IMR-90 (cell line): ENCODE results near the gene FUBP3. TPM values are rescaled to one million over a fixed set of nuclear protein-coding genes. Genes with fewer than 3 reads are reported as not detected.

ENCODE experiments used
- ATAC-seq: fragments of 200-7000 bp; cut with Tn5 transposase; 2 replicates; pipeline ENCODE4 v1.9.1; 2020; ENCODE audit warnings: low read depth, mild to moderate bottlenecking, moderate library complexity
- BruUV-seq: library from RNA; stranded (reverse); fragments of 400-500 nt; replicated peaks from 2 replicates; lab custom pipeline; 2021; lab: Mats Ljungman, UMichigan
- CTCF ChIA-PET: fragments of 300-600 bp; formaldehyde crosslinking; extraction: SDS; loops from one replicate; lab custom pipeline; 2021; ENCODE audit warnings: antibody characterized with exemption; lab: Yijun Ruan, JAX
- POLR2A ChIA-PET: fragments of 300-600 bp; sonication (Branson Sonifier 250); formaldehyde crosslinking; loops from one replicate; lab custom pipeline; 2022; ENCODE audit warnings: antibody characterized with exemption; ENCODE audit not compliant: unreplicated experiment; lab: Charles Lee
- DNase-seq: peaks from one replicate; pipeline ENCODE4 v3.0.0; 2013
- H2AFZ ChIP-seq: replicated peaks from 2 replicates; pipeline ENCODE3; 2013; ENCODE audit warnings: low read length, mild to moderate bottlenecking; ENCODE audit not compliant: poor library complexity
- H2AK5ac ChIP-seq: 2 replicates; pipeline ENCODE4 v1.6.1; 2013; ENCODE audit warnings: low read depth, low read length, inconsistent platforms
- H2AK9ac ChIP-seq: replicated peaks from 2 replicates; pipeline ENCODE3; 2013; ENCODE audit warnings: mild to moderate bottlenecking, low read depth, low read length, moderate library complexity; ENCODE audit not compliant: poor library complexity
- H2BK120ac ChIP-seq: 2 replicates; pipeline ENCODE4 v1.6.1; 2013; ENCODE audit warnings: low read depth, low read length, inconsistent platforms
- H2BK15ac ChIP-seq: 3 replicates; pipeline ENCODE4 v1.6.1; 2013; ENCODE audit warnings: low read depth, low read length, inconsistent platforms
- H2BK20ac ChIP-seq: 2 replicates; pipeline ENCODE4 v1.6.1; 2013; ENCODE audit warnings: low read depth, mild to moderate bottlenecking, inconsistent platforms, low read length, moderate library complexity
- H2BK5ac ChIP-seq: 2 replicates; pipeline ENCODE4 v1.6.1; 2013; ENCODE audit warnings: mild to moderate bottlenecking, low read depth, low read length, inconsistent platforms; ENCODE audit not compliant: poor library complexity, severe bottlenecking
- H3K14ac ChIP-seq: replicated peaks from 2 replicates; pipeline ENCODE4 v1.6.1; 2013; ENCODE audit warnings: low read depth, low read length, inconsistent platforms
- H3K18ac ChIP-seq: 2 replicates; pipeline ENCODE4 v1.6.1; 2013; ENCODE audit warnings: low read depth, low read length, control low read depth
- H3K23ac ChIP-seq: 2 replicates; pipeline ENCODE4 v1.6.1; 2013; ENCODE audit warnings: low read depth, low read length, inconsistent platforms
- H3K27ac ChIP-seq: 2 replicates; pipeline ENCODE4 v1.5.1; 2013; ENCODE audit warnings: mild to moderate bottlenecking, control low read depth, low read length; ENCODE audit not compliant: insufficient read depth
- H3K27me3 ChIP-seq: 2 replicates; pipeline ENCODE4 v1.6.1; 2013; ENCODE audit warnings: low read length; ENCODE audit not compliant: control insufficient read depth, insufficient read depth
- H3K36me3 ChIP-seq: 2 replicates; pipeline ENCODE4 v1.6.1; 2013; ENCODE audit warnings: low read length, mixed read lengths; ENCODE audit not compliant: control insufficient read depth, insufficient read depth
- H3K4ac ChIP-seq: 2 replicates; pipeline ENCODE4 v1.6.1; 2013; ENCODE audit warnings: low read depth, low read length, inconsistent platforms
- H3K4me1 ChIP-seq: 2 replicates; pipeline ENCODE4 v1.6.1; 2013; ENCODE audit warnings: low read length, mixed read lengths; ENCODE audit not compliant: control insufficient read depth, insufficient read depth
- H3K4me2 ChIP-seq: 2 replicates; pipeline ENCODE4 v1.6.1; 2013; ENCODE audit warnings: low read depth, mild to moderate bottlenecking, control low read depth, low read length, moderate library complexity
- H3K4me3 ChIP-seq: 2 replicates; pipeline ENCODE4 v1.5.1; 2013; ENCODE audit warnings: low read depth, mild to moderate bottlenecking, control low read depth, low read length, moderate library complexity; ENCODE audit not compliant: insufficient read depth
- H3K56ac ChIP-seq: 2 replicates; pipeline ENCODE4 v1.6.1; 2013; ENCODE audit warnings: low read length, inconsistent platforms; ENCODE audit not compliant: insufficient read depth; ENCODE audit errors: extremely low read depth
- H3K79me1 ChIP-seq, 2 experiments: 2 replicates each; pipeline ENCODE4 v1.6.1; 2013; ENCODE audit warnings: low read length in 2 of 2, inconsistent platforms in 1 of 2, low read depth in 1 of 2
- H3K9ac ChIP-seq: 2 replicates; pipeline ENCODE4 v1.6.1; 2013; ENCODE audit warnings: low read depth, low read length, control low read depth
- H3K9me1 ChIP-seq: 2 replicates; pipeline ENCODE4 v1.6.1; 2013; ENCODE audit warnings: low read length, inconsistent platforms; ENCODE audit not compliant: insufficient read depth
- H3K9me3 ChIP-seq: 2 replicates; pipeline ENCODE4 v1.6.1; 2013; ENCODE audit warnings: low read length; ENCODE audit not compliant: control insufficient read depth, insufficient read depth
- H4K20me1 ChIP-seq: 2 replicates; pipeline ENCODE4 v1.6.1; 2013; ENCODE audit warnings: low read length, inconsistent platforms; ENCODE audit not compliant: insufficient read depth
- H4K5ac ChIP-seq: 2 replicates; pipeline ENCODE4 v1.6.1; 2013; ENCODE audit warnings: mild to moderate bottlenecking, low read depth, low read length, control low read depth
- H4K8ac ChIP-seq, 2 experiments: 2 replicates each; pipeline ENCODE4 v1.6.1; 2013; ENCODE audit warnings: low read depth in 2 of 2, low read length in 2 of 2, control low read depth in 1 of 2, inconsistent platforms in 1 of 2
- H4K91ac ChIP-seq: 2 replicates; pipeline ENCODE4 v1.6.1; 2013; ENCODE audit warnings: low read depth, low read length, inconsistent platforms; ENCODE audit not compliant: insufficient read depth
- BHLHE40 ChIP-seq: fragments of 150-350 bp; IDR thresholded peaks from 2 replicates; pipeline ENCODE4 v1.6.1; 2016; ENCODE audit warnings: mild to moderate bottlenecking, low read depth, low read length
- CEBPB ChIP-seq: IDR thresholded peaks from 2 replicates; pipeline ENCODE4 v1.6.1; 2012; ENCODE audit warnings: low read depth, low read length, improper control_type of control experiment
- CTCF ChIP-seq: conservative IDR thresholded peaks from 2 replicates; pipeline ENCODE4 v1.5.1; 2012; ENCODE audit warnings: mild to moderate bottlenecking, low read depth, low read length, improper control_type of control experiment
- MAZ ChIP-seq: IDR thresholded peaks from 2 replicates; pipeline ENCODE4 v1.6.1; 2012; ENCODE audit warnings: low read depth, mild to moderate bottlenecking, low read length, improper control_type of control experiment, moderate library complexity, borderline replicate concordance
- MXI1 ChIP-seq: IDR thresholded peaks from 2 replicates; pipeline ENCODE4 v1.6.1; 2012; ENCODE audit warnings: low read depth, mild to moderate bottlenecking, low read length, moderate library complexity, borderline replicate concordance
- NFE2L2 ChIP-seq: fragments of 150-350 bp; IDR thresholded peaks from 2 replicates; pipeline ENCODE4 v1.6.1; 2016; ENCODE audit warnings: low read depth, mild to moderate bottlenecking, low read length
- POLR2A ChIP-seq: IDR thresholded peaks from 2 replicates; pipeline ENCODE4 v1.6.1; 2012; ENCODE audit warnings: mild to moderate bottlenecking, low read depth, low read length
- RCOR1 ChIP-seq: IDR thresholded peaks from 2 replicates; pipeline ENCODE4 v1.6.1; 2012; ENCODE audit warnings: mild to moderate bottlenecking, low read length, improper control_type of control experiment; ENCODE audit not compliant: insufficient replicate concordance
- USF2 ChIP-seq: fragments of 150-350 bp; IDR thresholded peaks from 2 replicates; pipeline ENCODE4 v1.6.1; 2017; ENCODE audit warnings: mild to moderate bottlenecking, antibody characterized with exemption, low read length, low read depth
- WGBS, 2 experiments: methylation state at CpG; one replicate each; pipeline versions ENCODE4 v1.1.5 to v1.1.7; 2013; ENCODE audit warnings: missing lambda C conversion rate in 2 of 2; ENCODE audit not compliant: insufficient read length in 1 of 2; ENCODE audit errors: extremely low coverage in 2 of 2; 5-methylcytosine and 5-hydroxymethylcytosine counted together
- dilution Hi-C: fragments of 300-500 bp; cut with HindIII; formaldehyde crosslinking; loops from one replicate; pipeline ENCODE4 v1.14.3; 2018; ENCODE audit warnings: low sequenced_read_pairs; ENCODE audit not compliant: unreplicated experiment
- in situ Hi-C: fragments of 300-500 bp; cut with MboI; formaldehyde crosslinking; loops from 3 replicates; pipeline ENCODE4 v1.14.3; 2019; ENCODE audit warnings: low sequenced_read_pairs, inconsistent platforms, mixed read lengths
- intact Hi-C: fragments of 100-400 bp; cut with micrococcal nuclease; formaldehyde crosslinking; loops from 2 replicates; pipeline ENCODE4 v1.10.0; 2022
- polyA plus RNA-seq, 3 experiments: library from polyadenylated mRNA; depleted of rRNA; stranded (reverse); fragments of >200 nt; gene quantifications; 2 replicates each; pipeline ENCODE4 v1.2.3, GENCODE V29; 2012; ENCODE audit warnings: low replicate concordance in 1 of 3
- total RNA-seq: library from RNA; depleted of rRNA; stranded (reverse); fragments of >200 nt; gene quantifications from 2 replicates; pipeline ENCODE4 v1.2.3, GENCODE V29; 2012
- TF ChIP-seq, protein P1 (sequence below): fragments of 150-350 bp; IDR thresholded peaks from 2 replicates; pipeline ENCODE4 v1.6.1; 2016; ENCODE audit warnings: low read depth, mild to moderate bottlenecking, low read length, moderate library complexity, borderline replicate concordance

FUBP3 gene
- total and polyA plus RNA-seq, 2 of the 4 experiments (the other 2 are of a cell fraction) = 32.3 to 50.1 TPM

DNA sequence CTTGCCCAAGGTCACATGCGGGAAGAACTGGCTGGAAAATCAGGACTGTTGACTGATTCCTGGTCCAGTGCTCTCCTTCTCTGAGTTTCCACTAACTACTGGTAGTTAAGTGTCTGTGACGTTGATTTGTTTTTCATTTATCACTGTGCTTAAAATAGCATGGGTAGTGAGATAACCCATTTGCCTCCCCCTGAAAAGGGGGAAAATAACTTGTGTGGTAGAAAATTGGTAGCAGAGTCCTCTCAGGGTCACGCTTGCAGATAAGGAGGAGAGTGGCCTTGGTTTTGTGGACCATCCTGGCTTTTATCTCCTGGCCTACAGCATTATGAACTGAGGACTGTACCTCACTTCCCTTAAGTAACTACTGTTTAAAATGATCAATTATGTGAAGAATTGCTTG is 10.9 kb downstream of the FUBP3 start:
- Histone ChIP-seq H3K18ac (no peak overlapping the region), H2BK15ac (no peak overlapping the region), H3K4me2 (no peak overlapping the region), H3K9ac (no peak overlapping the region), H3K9me1 (peaks cover 16% of the 10 kb centered on the region), H3K14ac (no peak overlapping the region), H3K4me3 (no peak overlapping the region), H3K27me3 (no peaks in the 10 kb centered on the region), H3K36me3 (peaks cover 8% of the 10 kb centered on the region; the same call in 1 of the 2 replicates), H2AK9ac (no peak overlapping the region), H3K23ac (no peak overlapping the region), H3K4ac (no peak overlapping the region), H3K9me3 (no peaks in the 10 kb centered on the region), H3K79me1 (peaks cover 34 to 69% of the 10 kb centered on the region in 2 experiments), H4K91ac (no peak overlapping the region), H3K27ac (no peak overlapping the region), H3K56ac (no peak overlapping the region), H2BK120ac (no peak overlapping the region), H4K5ac (no peak overlapping the region), H2AFZ (no peak overlapping the region), H2BK5ac (no peak overlapping the region), H2AK5ac (no peak overlapping the region), H3K4me1 (no peaks in the 10 kb centered on the region), H2BK20ac (no peak overlapping the region), H4K8ac (no peak overlapping the region), H4K20me1 (peaks cover 66% of the 10 kb centered on the region)
- in situ Hi-C loops = no loop called here
- no TSS peak for BruUV-seq
- dilution Hi-C loops = no loop called here
- DNase-seq (no peak), ATAC-seq (no peak)
- intact Hi-C loops = no loop called here
- CTCF ChIA-PET = no interaction called here
- WGBS, 2 experiments = no CpG with 5 or more reads among the region's 3 CpGs
- TF ChIP-seq NFE2L2 (no peak), CEBPB (no peak), USF2 (no peak), POLR2A (no peak), MAZ (no peak), CTCF (no peak), MXI1 (no peak), BHLHE40 (no peak), RCOR1 (no peak)
- TF ChIP-seq, protein P1, sequence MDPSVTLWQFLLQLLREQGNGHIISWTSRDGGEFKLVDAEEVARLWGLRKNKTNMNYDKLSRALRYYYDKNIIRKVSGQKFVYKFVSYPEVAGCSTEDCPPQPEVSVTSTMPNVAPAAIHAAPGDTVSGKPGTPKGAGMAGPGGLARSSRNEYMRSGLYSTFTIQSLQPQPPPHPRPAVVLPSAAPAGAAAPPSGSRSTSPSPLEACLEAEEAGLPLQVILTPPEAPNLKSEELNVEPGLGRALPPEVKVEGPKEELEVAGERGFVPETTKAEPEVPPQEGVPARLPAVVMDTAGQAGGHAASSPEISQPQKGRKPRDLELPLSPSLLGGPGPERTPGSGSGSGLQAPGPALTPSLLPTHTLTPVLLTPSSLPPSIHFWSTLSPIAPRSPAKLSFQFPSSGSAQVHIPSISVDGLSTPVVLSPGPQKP = no peak
- POLR2A ChIA-PET = no interaction called here
